OCI-LY3 (cell line): ENCODE data around the gene SMPDL3B.
"Not testable (repeated sequence)": the region's sequence is repeated elsewhere in the genome, so short reads cannot be mapped to it uniquely, and the experiment has no call there.

Source experiments
- CTCF ChIP-seq: fragments of 200-600, 300-600 bp; sonication (generic); IDR thresholded peaks from 2 replicates; pipeline ENCODE4 v1.5.1; 2014; ENCODE audit warnings: antibody characterized with exemption, low read length, low read depth
- EZH2phosphoT487 ChIP-seq: fragments of 200-600 bp; shearing (Covaris generic); IDR thresholded peaks from 2 replicates; pipeline ENCODE4 v1.6.1; 2018; ENCODE audit warnings: antibody characterized with exemption, mixed run types, low read depth

GRCh38 chr1:27994526-27994925, 59.7 kb downstream of the SMPDL3B start:
- TF ChIP-seq CTCF, EZH2phosphoT487: not testable (repeated sequence)
